NCI-H226 (cell line): ENCODE measurements around the gene UTF1.
"Not testable (repeated sequence)": the region's sequence is repeated elsewhere in the genome, so short reads cannot be mapped to it uniquely, and the experiment has no call there.

Source experiments
- DNase-seq: peaks from one replicate; pipeline ENCODE4 v3.0.0-alpha.2; 2015

Gene UTF1

GRCh38 chr10:133210398-133211140 is 19.4 kb upstream of the UTF1 start:
- DNase-seq: no peak

GRCh38 chr10:133211141-133211830 is 18.7 kb upstream of the UTF1 start:
- no peak for DNase-seq

- no peak for DNase-seq
Observed at GRCh38 chr10:133211959-133212852, 17.8 kb upstream of the UTF1 start.

- DNase-seq: no peak
Observed at GRCh38 chr10:133212853-133213494, 17.0 kb upstream of the UTF1 start.

- no peak for DNase-seq
Observed at GRCh38 chr10:133213641-133214467, 16.2 kb upstream of the UTF1 start.

- no peak for DNase-seq
Observed at GRCh38 chr10:133214468-133215410, 15.3 kb upstream of the UTF1 start.

GRCh38 chr10:133215586-133215985 is 14.4 kb upstream of the UTF1 start:
- no peak for DNase-seq

GRCh38 chr10:133216776-133217175 is 13.2 kb upstream of the UTF1 start:
- no peak for DNase-seq

- no peak for DNase-seq
Observed at GRCh38 chr10:133217800-133218589, 12.0 kb upstream of the UTF1 start.

GRCh38 chr10:133218891-133219290 is 11.1 kb upstream of the UTF1 start:
- no peak for DNase-seq

- no peak for DNase-seq
Observed at GRCh38 chr10:133219782-133220181, 10.2 kb upstream of the UTF1 start.

GRCh38 chr10:133221331-133221730 is 8.7 kb upstream of the UTF1 start:
- no peak for DNase-seq

GRCh38 chr10:133221756-133222155 is 8.3 kb upstream of the UTF1 start:
- DNase-seq: not testable (repeated sequence)

- DNase-seq: no peak
Observed at GRCh38 chr10:133224076-133224475, 5.9 kb upstream of the UTF1 start.

GRCh38 chr10:133224756-133225372 is 5.2 kb upstream of the UTF1 start:
- peak; percentile 50 for DNase-seq

GRCh38 chr10:133225707-133226191 is 4.3 kb upstream of the UTF1 start:
- no peak for DNase-seq

GRCh38 chr10:133226251-133226808 is 3.7 kb upstream of the UTF1 start:
- DNase-seq: no peak

GRCh38 chr10:133227256-133227655 is 2.8 kb upstream of the UTF1 start:
- no peak for DNase-seq
